Uterus (tissue), 4 donors: ENCODE results near the gene KSR2. TPM values are rescaled to one million over a fixed set of nuclear protein-coding genes. Genes with fewer than 3 reads are reported as not detected.
"Not testable (repeated sequence)": the region's sequence is repeated elsewhere in the genome, so short reads cannot be mapped to it uniquely, and the experiment has no call there.

Experiments
- DNase-seq, 2 donors: peaks; one replicate each; pipeline ENCODE4 v3.0.0-alpha.2; 2019 to 2020
- H3K27ac ChIP-seq, 2 donors: fragments of 200-600 bp; sonication (generic); 1 replicate in 1 of 2; 2 replicates in 1 of 2; pipeline ENCODE4 v1.5.1; 2016 to 2018
- H3K27me3 ChIP-seq, 2 donors: fragments of 200-600 bp; sonication (generic); one replicate each; pipeline ENCODE4 v1.5.1; 2018 to 2019; ENCODE audit warnings: control low read depth in 1 of 2
- H3K36me3 ChIP-seq, 2 donors: fragments of 200-600 bp; sonication (generic); one replicate each; pipeline ENCODE4 v1.5.1; 2019; ENCODE audit warnings: control low read depth in 1 of 2
- H3K4me1 ChIP-seq, 2 donors: fragments of 200-600 bp; sonication (generic); one replicate each; pipeline ENCODE4 v1.5.1; 2018 to 2019; ENCODE audit warnings: control low read depth in 1 of 2
- H3K4me3 ChIP-seq, 2 donors: fragments of 200-600 bp; sonication (generic); 1 replicate in 1 of 2; 2 replicates in 1 of 2; pipeline ENCODE4 v1.5.1; 2018 to 2019; ENCODE audit warnings: mild to moderate bottlenecking in 1 of 2
- H3K9me3 ChIP-seq, 2 donors: fragments of 200-600 bp; sonication (generic); one replicate each; pipeline ENCODE4 v1.5.1; 2019; ENCODE audit warnings: control low read depth in 1 of 2
- POLR2A ChIP-seq, 2 donors: fragments of 450-650 bp; IDR thresholded peaks; one replicate each; pipeline ENCODE4 v1.6.1; 2016; ENCODE audit warnings: antibody characterized with exemption in 2 of 2, mild to moderate bottlenecking in 1 of 2, moderate library complexity in 1 of 2
- intact Hi-C: fragments of 100-400 bp; cut with DNase I; formaldehyde crosslinking; loops from one replicate; pipeline ENCODE4 v1.15.1; 2023; ENCODE audit warnings: low total_unique reads
- total RNA-seq, 4 donors: library from RNA; depleted of rRNA in 3 of 4; stranded (reverse); fragments of >200 nt in 3 of 4; gene quantifications; one replicate each; pipeline versions ENCODE4 v1.1.0 to v1.2.4, GENCODE V29; 2014 to 2023
- TF ChIP-seq, protein P1 (sequence below), 4 experiments: fragments of 200-600 bp in 2 of 4; fragments of 450-650 bp in 2 of 4; sonication (generic) in 2 of 4; IDR thresholded peaks; one replicate each; pipeline ENCODE4 v1.5.1; 2016 to 2019; ENCODE audit warnings: antibody characterized with exemption in 4 of 4, mild to moderate bottlenecking in 2 of 4, moderate library complexity in 1 of 4
- donor health status: DM: yes; HTN: yes; CAD: no.

Gene KSR2
- total RNA-seq, 4 donors from 2014 or later, result 0.03 to 0.28 TPM; not detected in 2

- intact Hi-C loops, result no loop called here
- Histone ChIP-seq H3K9me3 (no peaks in the 10 kb centered on the region), H3K36me3 (no peaks in the 10 kb centered on the region), H3K27ac (no peak overlapping the region), H3K4me3 (no peak overlapping the region), H3K27me3 (no peaks in the 10 kb centered on the region), H3K4me1 (no peaks in the 10 kb centered on the region)
- TF ChIP-seq POLR2A (IDR thresholded peaks at IDR 0.05), result no peak
- TF ChIP-seq, protein P1, sequence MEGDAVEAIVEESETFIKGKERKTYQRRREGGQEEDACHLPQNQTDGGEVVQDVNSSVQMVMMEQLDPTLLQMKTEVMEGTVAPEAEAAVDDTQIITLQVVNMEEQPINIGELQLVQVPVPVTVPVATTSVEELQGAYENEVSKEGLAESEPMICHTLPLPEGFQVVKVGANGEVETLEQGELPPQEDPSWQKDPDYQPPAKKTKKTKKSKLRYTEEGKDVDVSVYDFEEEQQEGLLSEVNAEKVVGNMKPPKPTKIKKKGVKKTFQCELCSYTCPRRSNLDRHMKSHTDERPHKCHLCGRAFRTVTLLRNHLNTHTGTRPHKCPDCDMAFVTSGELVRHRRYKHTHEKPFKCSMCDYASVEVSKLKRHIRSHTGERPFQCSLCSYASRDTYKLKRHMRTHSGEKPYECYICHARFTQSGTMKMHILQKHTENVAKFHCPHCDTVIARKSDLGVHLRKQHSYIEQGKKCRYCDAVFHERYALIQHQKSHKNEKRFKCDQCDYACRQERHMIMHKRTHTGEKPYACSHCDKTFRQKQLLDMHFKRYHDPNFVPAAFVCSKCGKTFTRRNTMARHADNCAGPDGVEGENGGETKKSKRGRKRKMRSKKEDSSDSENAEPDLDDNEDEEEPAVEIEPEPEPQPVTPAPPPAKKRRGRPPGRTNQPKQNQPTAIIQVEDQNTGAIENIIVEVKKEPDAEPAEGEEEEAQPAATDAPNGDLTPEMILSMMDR (IDR thresholded peaks at IDR 0.05), result no peak
- no peak for DNase-seq
These were observed 162.9 kb downstream of the KSR2 start for GRCh38 chr12:117805865-117806264.

GRCh38 chr12:117803001-117803400 lies 165.8 kb downstream of the KSR2 start:
- H3K4me3 ChIP-seq, result no peak overlapping the region
- DNase-seq, result no peak

DNA sequence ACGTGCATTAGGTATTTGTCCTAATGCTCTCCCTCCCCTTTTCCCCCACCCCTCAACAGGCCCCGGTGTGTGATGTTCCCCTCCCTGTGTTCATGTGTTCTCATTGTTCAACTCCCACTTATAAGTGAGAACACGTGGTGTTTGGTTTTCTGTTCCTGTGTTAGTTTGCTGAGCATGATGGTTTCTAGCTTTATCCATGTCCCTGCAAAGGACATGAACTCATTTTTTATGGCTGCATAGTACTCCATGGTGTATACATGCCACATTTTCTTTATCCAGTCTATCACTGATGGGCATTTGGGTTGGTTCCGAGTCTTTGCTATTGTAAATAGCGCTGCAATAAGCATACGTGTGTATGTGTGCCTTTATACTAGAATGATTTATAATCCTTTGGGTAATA lies 168.1 kb downstream of the KSR2 start:
- DNase-seq, H3K9me3 ChIP-seq, H3K4me1 ChIP-seq, intact Hi-C loops, H3K36me3 ChIP-seq, H3K27me3 ChIP-seq, H3K4me3 ChIP-seq, H3K27ac ChIP-seq: not testable (repeated sequence)

More at GRCh38 chr12:117803001-117803400, 165.8 kb downstream of the KSR2 start:
- intact Hi-C loops, result no loop called here
- Histone ChIP-seq H3K36me3 (no peaks in the 10 kb centered on the region), H3K9me3 (no peaks in the 10 kb centered on the region), H3K27ac (no peak overlapping the region), H3K27me3 (no peaks in the 10 kb centered on the region), H3K4me1 (no peaks in the 10 kb centered on the region)
- no peak for TF ChIP-seq POLR2A (IDR thresholded peaks at IDR 0.05)
- TF ChIP-seq, protein P1 (IDR thresholded peaks at IDR 0.05), result no peak

- H3K36me3 ChIP-seq, result no peaks in the 10 kb centered on the region
- H3K9me3 ChIP-seq, result no peaks in the 10 kb centered on the region
- intact Hi-C loops, result no loop called here
- no peaks in the 10 kb centered on the region for H3K4me1 ChIP-seq
- DNase-seq, result no peak
- H3K27me3 ChIP-seq, result no peaks in the 10 kb centered on the region
- TF ChIP-seq, protein P1 (IDR thresholded peaks at IDR 0.05), result no peak
- no peak for TF ChIP-seq POLR2A (IDR thresholded peaks at IDR 0.05)
- no peak overlapping the region for H3K4me3 ChIP-seq
- H3K27ac ChIP-seq, result no peak overlapping the region
These were observed 171.6 kb downstream of the KSR2 start for GRCh38 chr12:117797202-117797601.

- DNase-seq, result no peak
- no peaks in the 10 kb centered on the region for H3K4me1 ChIP-seq
- H3K27me3 ChIP-seq, result no peaks in the 10 kb centered on the region
- no peaks in the 10 kb centered on the region for H3K9me3 ChIP-seq
- no peaks in the 10 kb centered on the region for H3K36me3 ChIP-seq
- TF ChIP-seq, protein P1 (IDR thresholded peaks at IDR 0.05), result no peak
- TF ChIP-seq POLR2A (IDR thresholded peaks at IDR 0.05), result no peak
- intact Hi-C loops, result no loop called here
- no peak overlapping the region for H3K27ac ChIP-seq
- H3K4me3 ChIP-seq, result no peak overlapping the region
These were observed 175.8 kb downstream of the KSR2 start for GRCh38 chr12:117792877-117793424.

- no peaks in the 10 kb centered on the region for H3K9me3 ChIP-seq
- H3K4me1 ChIP-seq, result no peaks in the 10 kb centered on the region
- no peaks in the 10 kb centered on the region for H3K27me3 ChIP-seq
- intact Hi-C loops, result no loop called here
- no peak for DNase-seq
- no peak for TF ChIP-seq POLR2A (IDR thresholded peaks at IDR 0.05)
- TF ChIP-seq, protein P1 (IDR thresholded peaks at IDR 0.05), result no peak
- H3K27ac ChIP-seq, result no peak overlapping the region
- no peaks in the 10 kb centered on the region for H3K36me3 ChIP-seq
- H3K4me3 ChIP-seq, result no peak overlapping the region
These were observed 176.3 kb downstream of the KSR2 start for GRCh38 chr12:117792471-117792870.
